Fibroblast of lung (primary cell): ENCODE measurements around the gene VEGFC. TPM values are rescaled to one million over a fixed set of nuclear protein-coding genes. Genes with fewer than 3 reads are reported as not detected.

ENCODE experiments used
- DNase-seq, 2 donors: peaks; one replicate each; pipeline versions ENCODE4 v3.0.0 to v3.0.0-alpha.2; 2010; ENCODE audit warnings: low read depth in 2 of 2
- H2AFZ ChIP-seq: 2 replicates; pipeline ENCODE4 v1.5.1; 2012; ENCODE audit warnings: low read length, control low read depth, inconsistent platforms
- H3K27ac ChIP-seq: 2 replicates; pipeline ENCODE4 v1.5.1; 2011; ENCODE audit warnings: low read length, control low read depth; ENCODE audit not compliant: insufficient read depth
- H3K27me3 ChIP-seq: 2 replicates; pipeline ENCODE4 v1.5.1; 2011; ENCODE audit warnings: mild to moderate bottlenecking, low read length; ENCODE audit not compliant: control insufficient read depth, insufficient read depth
- H3K36me3 ChIP-seq: 2 replicates; pipeline ENCODE4 v1.5.1; 2011; ENCODE audit warnings: low read length; ENCODE audit not compliant: control insufficient read depth, insufficient read depth
- H3K4me1 ChIP-seq: 2 replicates; pipeline ENCODE4 v1.5.1; 2011; ENCODE audit warnings: low read length; ENCODE audit not compliant: control insufficient read depth, insufficient read depth; ENCODE audit errors: extremely low read depth
- H3K4me2 ChIP-seq: 2 replicates; pipeline ENCODE4 v1.5.1; 2011; ENCODE audit warnings: low read length, control low read depth; ENCODE audit not compliant: insufficient read depth; ENCODE audit errors: extremely low read depth
- H3K4me3 ChIP-seq, 4 experiments: fragments of 200-600 bp in 1 of 4; sonication (generic) in 1 of 4; replicated peaks in 1 of 4; 2 replicates each; pipeline ENCODE4 v1.5.1; 2011 to 2016; ENCODE audit warnings: low read length in 4 of 4, low read depth in 3 of 4, mild to moderate bottlenecking in 3 of 4, control low read depth in 2 of 4, inconsistent platforms in 1 of 4, mixed read lengths in 1 of 4; ENCODE audit not compliant: insufficient read depth in 1 of 4; ENCODE audit errors: control extremely low read depth in 1 of 4
- H3K79me2 ChIP-seq: 2 replicates; pipeline ENCODE4 v1.5.1; 2012; ENCODE audit warnings: mild to moderate bottlenecking, low read length, inconsistent platforms; ENCODE audit not compliant: control insufficient read depth, insufficient read depth
- H3K9ac ChIP-seq: 2 replicates; pipeline ENCODE4 v1.5.1; 2011; ENCODE audit warnings: mild to moderate bottlenecking, low read length, control low read depth; ENCODE audit not compliant: insufficient read depth
- H3K9me3 ChIP-seq: 2 replicates; pipeline ENCODE4 v1.5.1; 2012; ENCODE audit warnings: low read depth, low read length; ENCODE audit not compliant: control insufficient read depth, insufficient read depth
- H4K20me1 ChIP-seq: 2 replicates; pipeline ENCODE4 v1.5.1; 2011; ENCODE audit warnings: low read length; ENCODE audit not compliant: control insufficient read depth, insufficient read depth; ENCODE audit errors: extremely low read depth
- CTCF ChIP-seq, 2 donors: IDR thresholded peaks in 1 of 2; conservative IDR thresholded peaks in 1 of 2; 1 replicate in 1 of 2; 2 replicates in 1 of 2; pipeline ENCODE4 v1.5.1; 2011 to 2012; ENCODE audit warnings: low read length in 2 of 2, control low read depth in 1 of 2, inconsistent platforms in 1 of 2, low read depth in 1 of 2, mild to moderate bottlenecking in 1 of 2
- EZH2 ChIP-seq: IDR thresholded peaks from 2 replicates; pipeline ENCODE4 v1.5.1; 2012; ENCODE audit warnings: low read length, control low read depth, mild to moderate bottlenecking; ENCODE audit errors: missing control alignments
- polyA plus RNA-seq, 2 donors: library from polyadenylated mRNA; depleted of rRNA in 1 of 2; stranded (reverse) in 1 of 2; unstranded in 1 of 2; fragments of >200 nt; gene quantifications; 2 replicates each; pipeline ENCODE4 v1.2.1, GENCODE V29; 2011 to 2012; ENCODE audit warnings: missing spikeins in 1 of 2
- total RNA-seq: library from RNA; depleted of rRNA; stranded (reverse); fragments of >200 nt; gene quantifications from 2 replicates; pipeline ENCODE4 v1.2.1, GENCODE V29; 2014

Gene VEGFC
- total and polyA plus RNA-seq, 2 donors (not counting 1 experiment from before 2014, with no cell fraction given): 67.2 to 74.2 TPM

- Histone ChIP-seq H3K36me3 (no peaks in the 10 kb centered on the region), H3K27me3 (no peaks in the 10 kb centered on the region), H3K9ac (no peak overlapping the region), H3K4me1 (no peaks in the 10 kb centered on the region), H3K4me2 (no peak overlapping the region), H3K79me2 (no peaks in the 10 kb centered on the region), H3K27ac (no peak overlapping the region), H3K4me3 (no peak overlapping the region), H3K9me3 (no peaks in the 10 kb centered on the region), H2AFZ (no peak overlapping the region), H4K20me1 (no peaks in the 10 kb centered on the region)
- DNase-seq: no peak
- no peak for TF ChIP-seq EZH2
- TF ChIP-seq CTCF (conservative IDR thresholded peaks at IDR 0.05 in 1 of 2, IDR thresholded peaks at IDR 0.05 in 1 of 2; ENCODE audit: low read depth in 1 of 2, low read length in 2 of 2): no peak
These were observed 14.2 kb upstream of the VEGFC start for GRCh38 chr4:176806778-176807375.

GRCh38 chr4:176805155-176805554 lies 12.4 kb upstream of the VEGFC start:
- no peak overlapping the region for H3K4me2 ChIP-seq
- no peak overlapping the region for H3K27ac ChIP-seq
- H2AFZ ChIP-seq: peak overlapping the region; percentile 23
- no peak overlapping the region for H3K4me3 ChIP-seq
- H4K20me1 ChIP-seq: no peaks in the 10 kb centered on the region
- no peaks in the 10 kb centered on the region for H3K9me3 ChIP-seq
- no peaks in the 10 kb centered on the region for H3K4me1 ChIP-seq
- H3K9ac ChIP-seq: no peak overlapping the region
- no peaks in the 10 kb centered on the region for H3K79me2 ChIP-seq
- no peaks in the 10 kb centered on the region for H3K27me3 ChIP-seq
- peak; percentile 33 to 71 for DNase-seq
- H3K36me3 ChIP-seq: no peaks in the 10 kb centered on the region
- TF ChIP-seq EZH2 (no peak), CTCF (conservative IDR thresholded peaks at IDR 0.05 in 1 of 2, IDR thresholded peaks at IDR 0.05 in 1 of 2; ENCODE audit: low read depth in 1 of 2, low read length in 2 of 2) (no peak)

GRCh38 chr4:176800891-176801534 lies 8.3 kb upstream of the VEGFC start:
- H3K4me1 ChIP-seq: no peaks in the 10 kb centered on the region
- H2AFZ ChIP-seq: no peak overlapping the region
- peak; percentile 51 to 54 for DNase-seq

More at GRCh38 chr4:176800891-176801534, 8.3 kb upstream of the VEGFC start:
- Histone ChIP-seq H3K9me3 (no peaks in the 10 kb centered on the region), H4K20me1 (no peaks in the 10 kb centered on the region), H3K9ac (no peak overlapping the region), H3K4me2 (no peak overlapping the region), H3K27me3 (no peaks in the 10 kb centered on the region), H3K4me3 (no peak overlapping the region), H3K27ac (no peak overlapping the region), H3K79me2 (no peaks in the 10 kb centered on the region), H3K36me3 (no peaks in the 10 kb centered on the region)
- TF ChIP-seq CTCF (conservative IDR thresholded peaks at IDR 0.05 in 1 of 2, IDR thresholded peaks at IDR 0.05 in 1 of 2; ENCODE audit: low read depth in 1 of 2, low read length in 2 of 2): no peak
- no peak for TF ChIP-seq EZH2
